ENCODE results near the gene CDCA3. TPM values are rescaled to one million over a fixed set of nuclear protein-coding genes. Genes with fewer than 3 reads are reported as not detected.

Gene CDCA3
- total and polyA plus RNA-seq, 2 of the 4 experiments (the other 2 are of a cell fraction), result 23.5 to 61.0 TPM

GRCh38 chr12:6846316-6846869 is 4.7 kb downstream of the CDCA3 start:
- no peak overlapping the region for H3K27ac ChIP-seq (ENCODE audit: insufficient read depth, low read length)
- no peaks in the 10 kb centered on the region for H3K4me1 ChIP-seq (ENCODE audit: control insufficient read depth, insufficient read depth, low read length)
- peaks cover 6 to 20% of the 10 kb centered on the region in 2 experiments; a peak in 3 of 4 replicates for H3K79me1 ChIP-seq (ENCODE audit: low read depth in 1 of 2, low read length in 2 of 2)
- no peak overlapping the region for H2BK120ac ChIP-seq (ENCODE audit: low read depth, low read length)
- no peak overlapping the region for H4K5ac ChIP-seq (ENCODE audit: low read depth, low read length)
- no peak overlapping the region for H2BK20ac ChIP-seq (ENCODE audit: low read depth, low read length)
- in situ Hi-C loops (cut with MboI; ENCODE audit: low sequenced_read_pairs), result no loop called here
- H3K4ac ChIP-seq (ENCODE audit: low read depth, low read length), result no peak overlapping the region
- no peaks in the 10 kb centered on the region for H3K9me1 ChIP-seq (ENCODE audit: insufficient read depth, low read length)
- DNase-seq (no peak), ATAC-seq (ENCODE audit: low read depth) (no peak)
- no peaks in the 10 kb centered on the region for H3K9me3 ChIP-seq (ENCODE audit: control insufficient read depth, insufficient read depth, low read length)
- intact Hi-C loops (cut with micrococcal nuclease), result no loop called here
- H3K23ac ChIP-seq (ENCODE audit: low read depth, low read length), result no peak overlapping the region
- H3K18ac ChIP-seq (ENCODE audit: low read depth, low read length), result no peak overlapping the region
- H4K91ac ChIP-seq (ENCODE audit: insufficient read depth, low read depth, low read length), result no peak overlapping the region
- no peak overlapping the region for H2AK5ac ChIP-seq (ENCODE audit: low read depth, low read length)
- no peak overlapping the region for H3K4me3 ChIP-seq (ENCODE audit: insufficient read depth, low read depth, low read length)
- 75% methylated on average over 2 of the region's 7 CpGs; no CpG with 5 or more reads in 1 of the 2 experiments for WGBS, 2 experiments (ENCODE audit: extremely low coverage in 2 of 2, insufficient read length in 1 of 2)
- H3K14ac ChIP-seq (replicated peaks; ENCODE audit: low read depth, low read length), result no peak overlapping the region
- TF ChIP-seq FOS (IDR thresholded peaks at IDR 0.05; ENCODE audit: low read depth, low read length) (no peak), RFX5 (IDR thresholded peaks at IDR 0.05; ENCODE audit: low read depth, low read length) (no peak)
- no TSS peak for BruUV-seq (replicated peaks)
- H2AK9ac ChIP-seq (replicated peaks; ENCODE audit: low read depth, low read length, poor library complexity), result no peak overlapping the region
- no peaks in the 10 kb centered on the region for H3K27me3 ChIP-seq (ENCODE audit: control insufficient read depth, insufficient read depth, low read length)
- CTCF ChIA-PET, result no interaction called here
- H4K8ac ChIP-seq (ENCODE audit: low read depth in 2 of 2, low read length in 2 of 2), result no peak overlapping the region
- peaks cover 5% of the 10 kb centered on the region for H4K20me1 ChIP-seq (ENCODE audit: insufficient read depth, low read length)
- peaks cover 58% of the 10 kb centered on the region for H3K36me3 ChIP-seq (ENCODE audit: control insufficient read depth, insufficient read depth, low read length)
- H2BK15ac ChIP-seq (ENCODE audit: low read depth, low read length), result no peak overlapping the region
- no peak overlapping the region for H3K4me2 ChIP-seq (ENCODE audit: low read depth, low read length)
- no peak overlapping the region for H2AFZ ChIP-seq (replicated peaks; ENCODE audit: low read length, poor library complexity)
- dilution Hi-C loops (cut with HindIII; ENCODE audit: low sequenced_read_pairs, unreplicated experiment), result no loop called here
- H3K9ac ChIP-seq (ENCODE audit: low read depth, low read length), result no peak overlapping the region
- no peak overlapping the region for H3K56ac ChIP-seq (ENCODE audit: extremely low read depth, insufficient read depth, low read length)
- POLR2A ChIA-PET (ENCODE audit: unreplicated experiment), result no interaction called here
- H2BK5ac ChIP-seq (ENCODE audit: low read depth, low read length, poor library complexity, severe bottlenecking), result no peak overlapping the region
